Spleen (tissue), 11 donors: ENCODE results near the gene NLGN1. TPM values are rescaled to one million over a fixed set of nuclear protein-coding genes. Genes with fewer than 3 reads are reported as not detected.

Experiments
- DNase-seq: peaks from one replicate; pipeline ENCODE4 v3.0.0-alpha.2; 2020
- H3K27ac ChIP-seq, 8 donors: fragments of 200-600 bp; sonication (generic) in 7 of 8; 1 replicate in 4 of 8; 2 replicates in 4 of 8; pipeline versions ENCODE4 v1.5.0 to v1.8.0; 2016 to 2021; ENCODE audit warnings: inconsistent platforms in 4 of 8, mild to moderate bottlenecking in 4 of 8, moderate library complexity in 1 of 8
- H3K27me3 ChIP-seq, 7 donors: fragments of 200-600 bp; sonication (generic) in 6 of 7; replicated peaks in 1 of 7; 1 replicate in 4 of 7; 2 replicates in 3 of 7; pipeline versions ENCODE4 v1.5.0 to v1.8.0; 2016 to 2021; ENCODE audit warnings: inconsistent platforms in 3 of 7, mild to moderate bottlenecking in 1 of 7
- H3K36me3 ChIP-seq, 6 donors: fragments of 200-600 bp; sonication (generic) in 5 of 6; 1 replicate in 4 of 6; 2 replicates in 2 of 6; pipeline versions ENCODE4 v1.5.0 to v1.8.0; 2016 to 2021; ENCODE audit warnings: inconsistent platforms in 2 of 6
- H3K4me1 ChIP-seq, 6 donors: fragments of 200-600 bp; sonication (generic) in 5 of 6; 1 replicate in 3 of 6; 2 replicates in 3 of 6; pipeline versions ENCODE4 v1.5.0 to v1.8.0; 2016 to 2021; ENCODE audit warnings: inconsistent platforms in 3 of 6
- H3K4me3 ChIP-seq, 8 donors: fragments of 200-600 bp; sonication (generic) in 7 of 8; 1 replicate in 4 of 8; 2 replicates in 4 of 8; pipeline versions ENCODE4 v1.5.0 to v1.8.0; 2016 to 2021; ENCODE audit warnings: inconsistent platforms in 4 of 8, mild to moderate bottlenecking in 4 of 8, moderate library complexity in 2 of 8
- H3K9me3 ChIP-seq, 8 donors: fragments of 200-600 bp; sonication (generic) in 7 of 8; 1 replicate in 4 of 8; 2 replicates in 4 of 8; pipeline versions ENCODE4 v1.5.0 to v1.8.0; 2016 to 2021; ENCODE audit warnings: inconsistent platforms in 4 of 8
- CTCF ChIP-seq, 11 experiments: fragments of 200-600 bp in 7 of 11; fragments of 450-650 bp in 4 of 11; sonication (generic) in 4 of 11; IDR thresholded peaks in 8 of 11; conservative IDR thresholded peaks in 3 of 11; 1 replicate in 7 of 11; 2 replicates in 4 of 11; pipeline versions ENCODE4 v1.4.0 to v1.8.0; 2016 to 2021; ENCODE audit warnings: antibody characterized with exemption in 11 of 11, inconsistent platforms in 4 of 11, mild to moderate bottlenecking in 1 of 11
- POLR2A ChIP-seq, 3 donors: fragments of 450-650 bp; IDR thresholded peaks; one replicate each; pipeline ENCODE4 v1.5.1; 2017; ENCODE audit warnings: antibody characterized with exemption in 3 of 3, mild to moderate bottlenecking in 1 of 3
- POLR2AphosphoS5 ChIP-seq, 3 donors: sonication (generic); formaldehyde crosslinking; IDR thresholded peaks; one replicate each; pipeline ENCODE4 v1.5.1; 2017; ENCODE audit warnings: antibody characterized with exemption in 3 of 3
- WGBS, 5 donors: extraction: QIAGEN DNeasy Blood & Tissue Kit in 3 of 5; methylation state at CpG; one replicate each; pipeline versions ENCODE4 v1.1.5 to v1.1.7; 2013 to 2018; 5-methylcytosine and 5-hydroxymethylcytosine counted together
- intact Hi-C: fragments of 100-400 bp; cut with DNase I; formaldehyde crosslinking; loops from one replicate; pipeline ENCODE4 v1.15.0; 2023; ENCODE audit warnings: low total_unique reads
- polyA plus RNA-seq, 3 donors: library from polyadenylated mRNA; stranded (reverse); fragments of 200-250 nt; gene quantifications; one replicate each; pipeline ENCODE4 v1.2.1, GENCODE V29; 2013
- total RNA-seq, 7 donors: library from RNA; depleted of rRNA in 3 of 7; stranded (reverse); fragments of >200 nt in 3 of 7; fragmentation: NEBNext Ultra II Directional in 4 of 7; extraction: Animal tissue kit (Norgen Biotek cat#: 25700) in 4 of 7; gene quantifications; one replicate each; pipeline versions ENCODE4 v1.1.0 to v1.2.1, GENCODE V29; 2016 to 2021
- donor health status: healthy with polysubstance abuse.
- donor health status: DM: no; HTN: no; CAD: no; lungs with moderate emphysema.
- donor health status: DM: no; HTN: no; CAD: no.
- donor health status: Bipolar disorder and iron deficiency.
- donor health status: healthy.
- donor health status: DM: no; HTN: no; CAD: no.
- donor health status: DM: yes; HTN: yes; CAD: no.

NLGN1 gene
- total and polyA plus RNA-seq, 10 donors: 0.03 to 0.13 (median 0.03) TPM; not detected in 7

GRCh38 chr3:173513123-173513522 is 115.6 kb downstream of the NLGN1 start:
- WGBS, 5 donors: 59 to 91% (median 72%) methylated on average over 1 of the region's 1 CpG
- DNase-seq: no peak
- Histone ChIP-seq H3K4me1 (no peaks in the 10 kb centered on the region), H3K9me3 (peaks cover 0 to 8% (median 0%) of the 10 kb centered on the region in 8 donors), H3K27ac (no peak overlapping the region), H3K36me3 (no peaks in the 10 kb centered on the region), H3K27me3 (no peaks in the 10 kb centered on the region), H3K4me3 (no peak overlapping the region)
- intact Hi-C loops: no loop called here
- TF ChIP-seq CTCF (IDR thresholded peaks at IDR 0.05 in 8 of 11, conservative IDR thresholded peaks at IDR 0.05 in 3 of 11) (no peak), POLR2A (IDR thresholded peaks at IDR 0.05) (no peak), POLR2AphosphoS5 (IDR thresholded peaks at IDR 0.05) (no peak)

GRCh38 chr3:173529062-173529711 is 131.6 kb downstream of the NLGN1 start:
- intact Hi-C loops: no loop called here
- no peaks in the 10 kb centered on the region for H3K27me3 ChIP-seq
- no peaks in the 10 kb centered on the region for H3K4me1 ChIP-seq
- H3K4me3 ChIP-seq: no peak overlapping the region
- no peak for DNase-seq
- no peaks in the 10 kb centered on the region for H3K36me3 ChIP-seq
- H3K27ac ChIP-seq: no peak overlapping the region
- 52 to 58% (median 55%) methylated on average over 8 of the region's 8 CpGs for WGBS, 5 donors
- TF ChIP-seq CTCF (IDR thresholded peaks at IDR 0.05 in 8 of 11, conservative IDR thresholded peaks at IDR 0.05 in 3 of 11): no peak
- TF ChIP-seq POLR2A (IDR thresholded peaks at IDR 0.05): no peak
- no peak for TF ChIP-seq POLR2AphosphoS5 (IDR thresholded peaks at IDR 0.05)
- H3K9me3 ChIP-seq: peaks cover 3 to 53% (median 35%) of the 10 kb centered on the region in 8 donors

GRCh38 chr3:173531602-173532001 is 134.1 kb downstream of the NLGN1 start:
- 83 to 93% (median 89%) methylated on average over 1 of the region's 1 CpG for WGBS, 5 donors
- H3K27me3 ChIP-seq: no peaks in the 10 kb centered on the region
- peaks cover 0 to 34% (median 24%) of the 10 kb centered on the region in 8 donors for H3K9me3 ChIP-seq

More at GRCh38 chr3:173531602-173532001, 134.1 kb downstream of the NLGN1 start:
- no peaks in the 10 kb centered on the region for H3K36me3 ChIP-seq
- no peak overlapping the region for H3K4me3 ChIP-seq
- DNase-seq: no peak
- intact Hi-C loops: no loop called here
- no peaks in the 10 kb centered on the region for H3K4me1 ChIP-seq
- TF ChIP-seq POLR2A (IDR thresholded peaks at IDR 0.05): no peak
- TF ChIP-seq CTCF (IDR thresholded peaks at IDR 0.05 in 8 of 11, conservative IDR thresholded peaks at IDR 0.05 in 3 of 11): no peak
- no peak for TF ChIP-seq POLR2AphosphoS5 (IDR thresholded peaks at IDR 0.05)
- no peak overlapping the region for H3K27ac ChIP-seq
